Activated T-helper 1 cell treated with Interleukin-2 at 50 U/mL for 16 hours (primary cell): Measurements from ENCODE around the gene FZD10.

Experiments
- DNase-seq: peaks from one replicate; pipeline ENCODE4 v3.0.0-alpha.2; 2020; ENCODE audit warnings: low read depth

FZD10 gene

DNA sequence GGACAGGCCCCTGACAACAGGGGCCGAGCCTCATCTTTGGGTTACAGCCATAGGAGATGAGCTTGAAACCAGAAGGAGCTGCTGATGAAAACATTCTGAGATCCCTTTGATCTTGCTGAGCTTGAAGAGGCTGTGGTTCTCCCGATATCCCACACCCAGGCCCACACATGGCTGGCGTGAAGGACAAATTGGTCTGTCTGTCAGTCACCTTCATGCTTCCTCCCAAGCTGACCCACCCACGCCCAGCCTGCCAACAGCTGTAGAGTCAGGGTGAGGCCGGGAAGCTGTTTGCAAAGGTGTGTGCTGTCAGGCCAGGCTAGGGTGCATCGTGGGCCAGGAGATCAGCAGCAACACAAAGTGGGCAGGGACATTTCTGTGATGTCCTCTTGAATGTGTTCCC, 43.2 kb downstream of the FZD10 start:
- no peak for DNase-seq

DNA sequence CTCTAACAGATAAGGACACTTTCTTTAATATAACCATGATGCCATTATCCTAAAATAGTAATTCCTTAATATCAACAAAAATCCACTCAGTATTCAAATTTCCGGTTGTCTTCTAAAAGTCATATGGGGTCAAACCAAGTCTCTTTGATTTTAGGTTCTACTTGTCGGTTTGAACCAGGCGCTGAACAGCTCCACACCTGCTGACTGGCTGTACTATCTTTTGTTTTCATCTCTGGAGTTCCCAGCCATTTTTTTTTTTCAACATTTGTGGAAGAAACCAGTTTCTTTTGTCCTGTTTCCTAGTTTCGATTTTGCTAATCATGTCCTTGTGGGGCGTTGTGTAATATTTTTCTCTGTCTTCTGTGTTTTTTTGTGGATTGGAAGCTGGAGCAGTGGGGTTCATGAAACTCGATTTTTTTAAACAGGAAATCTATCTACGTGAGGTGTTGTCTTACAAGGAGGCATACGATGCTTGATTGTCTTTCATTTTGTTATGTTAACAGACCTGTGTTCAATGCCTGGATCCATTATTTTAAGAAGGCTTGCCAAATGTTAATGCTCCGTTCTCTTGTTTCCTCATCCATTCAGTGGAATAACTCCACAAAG, 50.2 kb downstream of the FZD10 start:
- DNase-seq = no peak

DNA sequence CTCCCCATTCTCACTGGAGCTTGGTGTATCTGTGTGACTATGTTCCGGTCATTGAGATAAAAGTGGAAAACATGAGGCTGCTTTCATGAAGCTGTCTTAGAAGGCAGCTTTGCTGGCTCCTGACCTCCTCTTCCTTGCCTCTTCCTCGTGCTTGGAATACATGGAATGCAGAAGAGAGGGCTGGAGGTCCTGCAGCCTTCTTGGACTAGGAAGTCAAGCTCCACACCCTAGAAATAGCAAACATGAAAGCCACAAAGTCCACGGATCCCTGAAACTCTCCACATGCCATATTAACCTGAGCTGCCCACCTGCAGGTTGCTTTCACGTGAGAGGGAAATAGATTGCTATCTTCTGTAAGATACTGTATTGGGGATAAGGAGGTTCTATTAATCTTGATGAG, 51.0 kb downstream of the FZD10 start:
- no peak for DNase-seq

DNA sequence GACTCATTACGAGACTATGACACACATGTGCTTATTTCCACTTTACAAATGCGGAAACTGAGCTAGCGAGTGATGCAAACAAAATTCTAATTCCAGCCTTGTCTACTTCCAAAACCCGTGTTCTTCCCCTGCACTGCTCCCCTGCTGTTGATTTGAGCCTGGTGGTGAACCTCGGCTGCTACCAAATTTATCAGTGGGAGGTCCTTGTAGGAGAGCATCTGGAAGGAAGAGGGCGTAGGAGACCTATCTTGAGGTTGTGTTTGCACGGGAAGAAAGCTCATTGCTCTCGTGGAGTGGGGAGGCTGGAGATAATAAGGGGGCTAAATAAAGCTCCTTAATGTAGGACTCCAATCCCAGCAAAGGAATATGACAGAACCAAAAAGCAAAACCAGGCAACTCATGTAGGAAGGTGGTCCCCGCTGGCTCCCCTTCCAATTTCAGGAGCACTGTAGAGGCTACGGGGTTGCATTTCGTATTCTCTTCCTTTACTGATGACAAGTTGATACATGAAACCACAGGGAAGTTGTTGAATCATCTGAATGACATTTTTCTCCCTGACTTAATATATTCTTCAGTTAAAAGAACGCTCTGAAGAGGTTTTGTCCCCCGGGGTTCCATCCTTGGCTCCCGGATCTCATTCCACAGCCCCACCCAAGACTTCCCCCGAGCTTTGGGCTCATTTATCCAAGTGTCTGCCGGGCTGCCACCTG, 52.6 kb downstream of the FZD10 start:
- no peak for DNase-seq
